GM12872 (cell line): ENCODE measurements around the gene MED13L.

Experiments
- CTCF ChIP-seq: IDR thresholded peaks from 3 replicates; pipeline ENCODE4 v1.5.1; 2011; ENCODE audit warnings: low read depth, mild to moderate bottlenecking, low read length, moderate library complexity; ENCODE audit not compliant: insufficient read depth

Gene MED13L

GRCh38 chr12:116104167-116104767 is 173.2 kb downstream of the MED13L start:
- TF ChIP-seq CTCF, result no peak

DNA sequence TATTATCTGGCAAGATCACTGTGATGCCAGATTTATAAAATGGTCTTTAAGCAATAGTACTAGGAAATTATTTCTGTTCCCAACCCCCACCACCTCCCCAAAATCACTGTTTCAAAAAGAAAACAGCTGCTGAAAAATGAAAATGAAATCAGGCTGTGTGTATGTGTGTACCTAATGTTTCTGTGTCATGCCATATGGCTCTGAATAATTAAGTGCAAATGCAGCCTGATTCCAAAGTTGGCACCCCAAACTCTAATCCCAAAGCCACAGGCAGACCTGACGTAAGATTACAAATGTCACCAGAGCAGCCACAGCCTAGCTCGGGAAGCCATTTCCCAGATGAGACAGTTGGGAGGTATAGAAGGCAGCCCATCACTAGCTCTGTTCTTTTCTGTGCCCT is 175.5 kb downstream of the MED13L start:
- no peak for TF ChIP-seq CTCF

DNA sequence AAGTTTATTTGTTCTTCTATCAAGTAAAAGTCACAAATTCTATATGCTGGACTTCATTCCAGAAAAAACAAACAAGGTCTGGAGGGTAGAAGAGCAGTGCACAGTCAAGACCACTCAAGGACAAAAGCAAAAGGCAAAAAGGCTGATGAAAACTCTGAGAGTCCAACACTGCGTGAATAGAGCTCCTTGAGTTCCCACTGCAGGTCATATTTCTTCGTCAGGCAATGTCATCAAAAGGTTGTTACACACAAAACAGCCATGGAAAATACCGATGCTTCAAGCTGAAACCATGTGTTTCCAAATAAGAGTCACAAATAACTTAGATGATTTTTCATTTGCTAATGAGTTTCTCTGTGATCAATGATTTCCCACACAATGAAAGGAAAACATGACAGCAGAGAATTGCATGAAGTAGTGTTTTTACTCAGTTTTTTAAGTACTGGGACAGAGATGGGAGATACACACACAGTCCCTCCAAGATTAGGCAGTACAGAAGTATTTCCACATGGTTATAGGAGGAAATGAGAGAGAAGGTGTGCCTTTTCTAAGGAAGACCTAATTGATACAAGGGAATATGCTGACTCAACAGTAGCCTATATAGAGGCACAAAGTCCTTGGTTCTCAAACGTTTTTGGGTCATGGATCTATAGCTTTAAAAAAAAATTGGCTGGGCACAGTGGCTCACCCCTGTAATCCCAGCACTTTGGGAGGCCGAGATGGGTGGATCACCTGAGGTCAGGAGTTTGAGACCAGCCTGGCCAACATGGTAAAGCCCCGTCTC is 177.7 kb downstream of the MED13L start:
- TF ChIP-seq CTCF, result no peak

DNA sequence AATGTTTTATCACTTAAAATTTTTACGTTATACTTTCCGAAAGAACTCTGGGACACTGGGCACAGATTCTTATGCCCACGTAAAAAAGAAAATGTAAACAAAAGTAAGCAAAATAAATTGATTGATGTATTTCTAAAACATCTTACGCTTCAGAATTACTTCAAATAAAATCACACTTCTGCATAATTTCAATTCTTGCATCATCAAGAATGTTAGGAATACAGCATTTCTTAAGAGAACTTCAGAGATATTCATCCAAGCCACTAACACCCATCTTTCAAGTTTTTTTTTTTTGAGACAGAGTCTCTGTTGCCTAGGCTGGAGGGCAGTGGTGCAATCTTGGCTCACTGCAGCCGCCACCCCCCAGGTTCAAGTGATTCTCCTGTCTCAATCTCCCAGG is 180.6 kb downstream of the MED13L start:
- TF ChIP-seq CTCF, result no peak

- TF ChIP-seq CTCF, result no peak
Measured at GRCh38 chr12:116094475-116094874, 183.0 kb downstream of the MED13L start.

- no peak for TF ChIP-seq CTCF
Measured at GRCh38 chr12:116093915-116094314, 183.6 kb downstream of the MED13L start.

DNA sequence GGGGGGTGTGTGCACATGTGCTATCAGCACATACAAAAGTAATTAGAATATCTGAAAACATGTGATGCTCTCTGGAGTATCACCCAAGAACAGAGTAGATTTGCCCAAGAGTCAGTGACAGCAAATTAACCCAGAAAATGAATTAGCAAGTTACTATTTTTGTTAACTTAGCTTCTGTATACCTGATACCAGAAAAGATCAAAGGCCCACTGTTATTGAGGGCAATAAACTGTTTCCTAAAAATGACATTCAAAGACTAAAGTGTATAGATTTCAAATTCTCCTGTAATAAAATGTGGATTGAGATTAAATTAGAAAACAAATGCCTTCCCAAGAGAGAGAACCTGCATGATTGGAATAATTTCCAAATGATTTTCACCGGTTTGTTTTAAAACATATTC is 184.7 kb downstream of the MED13L start:
- no peak for TF ChIP-seq CTCF
